GM21619 (cell line): ENCODE data around the gene KASH5.
"Not testable (repeated sequence)": the region's sequence is repeated elsewhere in the genome, so short reads cannot be mapped to it uniquely, and the experiment has no call there.

ENCODE experiments used
- ATAC-seq: cut with Tn5 transposase; IDR thresholded peaks from one replicate; pipeline ENCODE4 v1.9.1; 2021; ENCODE audit not compliant: unreplicated experiment

KASH5 gene

DNA sequence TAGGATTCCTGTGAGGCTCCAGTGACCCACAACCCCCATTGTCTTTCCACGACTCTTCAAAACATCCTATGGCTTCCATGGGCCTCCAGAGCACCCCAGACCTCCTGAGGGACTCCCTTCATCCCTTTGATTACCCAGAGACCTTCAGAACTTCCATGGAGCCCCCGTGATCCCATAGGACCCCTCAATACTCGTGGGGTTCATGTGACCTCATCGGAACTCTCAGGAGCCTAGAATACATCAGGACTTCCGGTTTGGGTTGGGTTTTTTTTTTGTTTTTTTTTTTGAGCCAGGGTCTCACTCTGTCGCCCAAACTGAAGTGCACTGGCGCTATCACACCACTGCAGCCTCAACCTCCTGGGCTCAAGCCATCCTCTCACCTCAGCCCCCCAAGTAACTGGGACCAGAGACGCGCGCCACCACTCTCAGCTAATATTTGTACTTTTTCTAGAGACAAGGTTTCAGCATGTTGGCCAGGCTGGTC lies 65.8 kb downstream of the KASH5 start:
- no peak for ATAC-seq

- ATAC-seq: no peak
These were observed 67.7 kb downstream of the KASH5 start for GRCh38 chr19:49455773-49456172.

DNA sequence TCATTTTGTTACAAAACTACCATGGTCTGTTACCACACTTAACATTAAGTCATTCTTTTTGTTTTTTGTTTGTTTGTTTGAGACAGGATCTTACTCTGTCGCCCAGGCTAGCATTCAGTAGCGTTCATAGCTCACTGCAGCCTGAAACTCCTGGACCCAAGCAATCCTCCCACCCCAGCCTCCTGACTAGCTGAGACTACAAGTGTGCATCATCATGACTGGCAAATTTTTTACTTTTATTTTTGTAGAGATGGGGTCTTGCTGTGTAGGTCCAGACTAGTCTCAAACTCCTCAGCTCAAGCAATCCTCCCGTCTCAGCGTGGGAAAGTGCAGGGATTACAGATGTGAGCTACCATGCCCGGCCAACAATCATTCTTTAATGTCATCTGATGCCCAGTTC lies 68.3 kb downstream of the KASH5 start:
- ATAC-seq: no peak

DNA sequence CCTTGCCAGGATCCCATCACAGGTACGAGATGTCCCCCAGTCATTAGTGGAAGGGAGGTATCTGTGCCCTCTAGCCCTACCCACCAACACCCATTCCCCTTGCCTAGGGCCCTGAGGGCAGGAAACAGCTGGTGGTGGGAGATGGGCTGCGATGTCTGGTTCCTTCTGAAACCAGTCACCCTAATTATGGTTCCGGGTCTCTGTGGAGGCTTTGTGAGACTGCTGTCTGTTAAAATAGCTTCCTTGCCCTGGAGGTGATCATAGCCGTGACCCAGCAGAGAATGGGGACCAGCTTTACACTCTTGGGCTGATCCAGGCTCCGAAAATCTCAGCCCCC lies 70.5 kb downstream of the KASH5 start:
- ATAC-seq: no peak

DNA sequence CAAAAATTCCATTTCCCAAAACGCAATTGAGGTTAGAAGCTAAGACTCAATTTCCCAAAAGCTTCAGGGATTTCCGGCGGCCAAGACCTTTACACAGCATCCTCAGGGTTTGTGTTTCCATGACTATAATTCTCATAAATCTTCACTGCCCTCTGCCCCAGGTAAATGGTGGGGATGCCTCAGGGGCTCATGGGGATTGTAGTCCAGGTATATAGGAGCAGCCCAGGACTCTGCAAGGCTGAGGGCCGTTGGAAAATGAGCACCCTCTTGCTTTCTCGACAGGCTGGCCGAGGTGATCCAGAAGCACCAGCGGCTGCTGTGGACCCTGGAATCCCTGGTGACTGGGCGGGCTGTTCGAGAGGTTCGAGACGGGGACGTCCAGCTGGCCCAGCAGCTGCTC lies 71.3 kb downstream of the KASH5 start:
- ATAC-seq: no peak

GRCh38 chr19:49461130-49461529 lies 73.1 kb downstream of the KASH5 start:
- ATAC-seq: not testable (repeated sequence)

DNA sequence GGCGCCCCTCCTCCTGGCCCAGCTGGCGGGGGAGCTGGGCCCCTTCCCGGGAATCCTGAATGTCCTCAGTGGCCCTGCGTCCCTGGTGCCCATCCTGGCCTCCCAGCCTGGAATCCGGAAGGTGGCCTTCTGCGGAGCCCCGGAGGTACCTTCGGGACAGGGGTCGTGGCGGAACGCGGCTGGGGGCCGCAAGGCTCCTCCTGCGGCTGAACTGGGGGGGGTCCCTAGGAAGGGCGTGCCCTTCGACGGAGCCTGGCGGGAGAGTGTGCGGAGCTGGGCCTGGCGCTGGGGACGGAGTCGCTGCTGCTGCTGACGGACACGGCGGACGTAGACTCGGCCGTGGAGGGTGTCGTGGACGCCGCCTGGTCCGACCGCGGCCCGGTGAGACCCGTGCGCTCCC lies 73.6 kb downstream of the KASH5 start:
- ATAC-seq: no peak

DNA sequence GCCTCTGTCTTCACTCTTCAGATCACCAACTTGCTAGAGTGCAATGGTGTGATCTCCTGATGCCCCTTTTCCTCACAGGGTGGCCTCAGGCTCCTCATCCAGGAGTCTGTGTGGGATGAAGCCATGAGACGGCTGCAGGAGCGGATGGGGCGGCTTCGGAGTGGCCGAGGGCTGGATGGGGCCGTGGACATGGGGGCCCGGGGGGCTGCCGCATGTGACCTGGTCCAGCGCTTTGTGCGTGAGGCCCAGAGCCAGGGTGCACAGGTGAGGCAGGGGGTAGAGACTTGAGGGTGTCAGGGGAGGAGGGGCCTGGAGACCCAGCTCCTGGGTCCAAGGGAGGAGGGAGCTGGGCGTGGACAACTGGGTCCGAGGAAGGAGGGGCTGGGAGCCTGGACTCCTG lies 74.4 kb downstream of the KASH5 start:
- ATAC-seq: no peak

DNA sequence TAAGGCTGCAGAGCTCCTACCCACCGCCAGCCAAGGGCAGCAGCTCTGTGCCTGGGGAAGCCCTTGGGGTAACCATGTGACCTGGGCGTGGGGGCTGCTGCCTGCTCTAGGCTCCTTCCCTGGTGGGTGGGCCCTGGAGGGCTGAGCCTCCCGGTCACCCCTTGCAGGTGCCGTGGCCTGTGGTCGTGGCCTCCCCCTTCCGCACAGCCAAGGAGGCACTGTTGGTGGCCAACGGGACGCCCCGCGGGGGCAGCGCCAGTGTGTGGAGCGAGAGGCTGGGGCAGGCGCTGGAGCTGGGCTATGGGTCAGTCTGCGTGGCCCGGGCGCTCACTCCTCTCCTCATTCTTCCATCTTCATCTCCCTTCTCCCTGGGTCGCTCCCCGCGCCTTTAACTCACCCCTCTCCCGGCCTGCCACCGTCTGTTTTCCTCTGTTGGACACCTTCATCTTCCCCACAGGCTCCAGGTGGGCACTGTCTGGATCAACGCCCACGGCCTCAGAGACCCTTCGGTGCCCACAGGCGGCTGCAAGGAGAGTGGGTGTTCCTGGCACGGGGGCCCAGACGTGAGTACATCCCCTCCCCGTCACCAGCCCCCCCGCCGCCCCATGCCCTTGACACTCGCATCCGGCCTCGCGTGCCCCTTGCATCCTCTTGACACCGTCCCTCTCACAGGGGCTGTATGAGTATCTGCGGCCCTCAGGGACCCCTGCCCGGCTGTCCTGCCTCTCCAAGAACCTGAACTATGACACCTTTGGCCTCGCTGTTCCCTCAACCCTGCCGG lies 76.1 kb downstream of the KASH5 start:
- no peak for ATAC-seq

DNA sequence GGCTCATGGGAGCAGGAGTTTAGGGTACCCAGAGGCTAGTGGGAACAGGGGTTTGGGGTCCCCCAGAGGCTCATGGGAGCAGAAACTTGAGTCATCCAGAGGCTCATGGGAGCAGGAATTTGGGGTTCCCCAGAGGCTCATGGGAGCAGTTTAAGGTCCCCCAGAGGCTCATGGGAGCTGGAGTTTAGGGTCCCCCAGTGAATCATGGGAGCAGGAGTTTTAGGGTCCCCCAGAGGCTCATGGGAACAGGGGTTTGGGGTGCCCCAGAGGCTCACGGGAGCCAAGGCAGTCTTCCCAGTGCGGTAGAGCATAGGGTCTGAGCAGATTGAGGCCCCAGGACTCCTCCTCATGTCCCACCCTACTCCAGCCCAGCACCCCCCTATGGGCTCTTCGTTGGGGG lies 77.3 kb downstream of the KASH5 start:
- no peak for ATAC-seq
